ENCODE measurements around the gene FADS1.

- TF ChIP-seq POLR2A (IDR thresholded peaks at IDR 0.05; ENCODE audit: low read depth, low read length) (peak; percentile 28; the same call in 1 of the 2 replicates), POLR2AphosphoS5 (IDR thresholded peaks at IDR 0.05; ENCODE audit: low read depth, low read length) (no peak)
Observed at GRCh38 chr11:61803889-61804647, 12.7 kb downstream of the FADS1 start.

Measured in GM12892 (cell line).